Neuron (in vitro differentiated cells): ENCODE results near the gene ADAMTS5.

Experiments used
- H2AFZ ChIP-seq: one replicate; pipeline ENCODE4 v1.6.1; 2013; ENCODE audit warnings: low read depth, mild to moderate bottlenecking, inconsistent platforms, low read length, moderate library complexity
- H3K27me3 ChIP-seq: one replicate; pipeline ENCODE4 v1.6.1; 2013; ENCODE audit warnings: low read length; ENCODE audit not compliant: insufficient read depth
- H3K36me3 ChIP-seq: one replicate; pipeline ENCODE4 v1.6.1; 2013; ENCODE audit warnings: low read length; ENCODE audit not compliant: insufficient read depth
- H3K4me1 ChIP-seq: one replicate; pipeline ENCODE4 v1.6.1; 2013; ENCODE audit warnings: low read length; ENCODE audit not compliant: insufficient read depth
- H3K4me3 ChIP-seq: 2 replicates; pipeline ENCODE4 v1.5.1; 2013; ENCODE audit warnings: mild to moderate bottlenecking, low read length, moderate library complexity
- H3K9me3 ChIP-seq: one replicate; pipeline ENCODE4 v1.6.1; 2013; ENCODE audit warnings: low read length

ADAMTS5 gene

DNA sequence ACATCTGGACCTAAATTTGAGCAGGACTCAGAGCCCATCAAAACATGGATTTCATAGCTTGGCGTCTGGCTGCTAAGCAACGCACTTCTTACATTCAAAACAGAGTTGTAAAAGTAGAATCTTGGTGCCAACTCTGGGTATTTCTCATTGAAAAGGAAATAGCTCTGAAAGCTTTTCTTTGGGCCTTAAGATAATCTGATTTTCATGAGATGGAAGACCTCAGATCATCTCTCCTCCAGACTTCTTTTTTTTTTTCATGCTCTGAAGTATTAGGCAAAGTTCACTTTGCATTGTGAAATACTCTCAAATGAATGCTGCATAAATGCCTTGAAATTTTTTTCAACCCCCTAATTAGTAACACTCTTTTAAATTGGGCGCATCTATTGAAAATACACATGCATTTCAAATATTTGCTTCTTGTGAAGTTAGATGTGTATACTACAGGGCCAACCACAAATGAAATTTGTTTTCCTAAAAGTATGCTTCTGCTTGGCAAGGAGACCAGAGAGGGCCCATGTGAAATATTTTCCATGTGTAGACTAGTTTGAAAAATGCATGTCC is 4.2 kb downstream of the ADAMTS5 start:
- Histone ChIP-seq H3K4me1 (peaks cover 8% of the 10 kb centered on the region), H3K9me3 (no peaks in the 10 kb centered on the region), H3K36me3 (no peaks in the 10 kb centered on the region), H3K4me3 (no peak overlapping the region), H3K27me3 (peaks cover 56% of the 10 kb centered on the region), H2AFZ (no peak overlapping the region)

DNA sequence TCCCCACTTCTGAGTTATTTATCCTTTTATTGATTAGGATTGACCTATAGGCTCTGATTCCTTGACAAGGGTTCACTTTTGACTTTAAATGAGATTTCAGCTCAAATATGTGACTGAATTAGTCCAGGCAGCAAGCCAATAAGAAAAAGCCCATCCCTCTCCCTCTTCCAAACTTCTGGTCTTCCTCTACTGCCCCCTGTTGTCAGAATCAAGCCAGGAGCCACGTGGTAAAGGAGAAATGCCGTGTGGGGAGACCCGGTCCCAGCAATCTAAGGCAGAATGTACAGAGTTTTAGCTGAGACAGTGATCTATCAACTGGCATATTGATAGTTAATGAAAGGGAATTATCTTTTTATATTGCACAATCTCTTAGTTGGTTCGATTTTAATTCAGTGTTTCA is 5.2 kb downstream of the ADAMTS5 start:
- no peak overlapping the region for H2AFZ ChIP-seq
- H3K36me3 ChIP-seq, result no peaks in the 10 kb centered on the region
- H3K4me1 ChIP-seq, result peaks cover 7% of the 10 kb centered on the region
- H3K9me3 ChIP-seq, result no peaks in the 10 kb centered on the region
- H3K27me3 ChIP-seq, result peaks cover 46% of the 10 kb centered on the region
- no peak overlapping the region for H3K4me3 ChIP-seq

- no peaks in the 10 kb centered on the region for H3K4me1 ChIP-seq
- H2AFZ ChIP-seq, result no peak overlapping the region
- H3K36me3 ChIP-seq, result no peaks in the 10 kb centered on the region
- H3K27me3 ChIP-seq, result peaks cover 20% of the 10 kb centered on the region
- H3K9me3 ChIP-seq, result no peaks in the 10 kb centered on the region
- H3K4me3 ChIP-seq, result no peak overlapping the region
These were observed 8.1 kb downstream of the ADAMTS5 start for GRCh38 chr21:26958788-26959187.

DNA sequence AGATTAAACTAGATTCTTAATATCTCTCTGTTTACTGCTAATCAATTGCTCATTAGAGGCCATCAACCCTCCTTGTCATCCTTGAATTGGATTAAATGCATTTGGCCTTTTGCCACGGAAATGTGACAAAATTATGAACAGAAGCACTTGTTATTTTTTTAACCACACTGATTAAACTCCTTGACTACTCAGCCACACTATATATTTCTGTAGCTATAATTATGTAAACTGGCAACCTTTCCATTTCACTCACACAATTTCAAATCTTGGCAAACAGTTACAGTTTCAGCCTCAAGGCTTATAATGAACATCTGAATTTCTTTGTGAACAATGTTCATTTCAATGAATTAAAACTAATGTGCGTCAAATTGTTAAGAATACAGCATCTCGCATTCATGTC is 10.1 kb downstream of the ADAMTS5 start:
- no peak overlapping the region for H2AFZ ChIP-seq
- no peaks in the 10 kb centered on the region for H3K4me1 ChIP-seq
- peaks cover 11% of the 10 kb centered on the region for H3K27me3 ChIP-seq
- no peaks in the 10 kb centered on the region for H3K9me3 ChIP-seq
- no peak overlapping the region for H3K4me3 ChIP-seq
- H3K36me3 ChIP-seq, result no peaks in the 10 kb centered on the region

GRCh38 chr21:26956216-26956615 is 10.7 kb downstream of the ADAMTS5 start:
- H3K9me3 ChIP-seq, result no peaks in the 10 kb centered on the region
- H3K36me3 ChIP-seq, result no peaks in the 10 kb centered on the region
- no peak overlapping the region for H2AFZ ChIP-seq
- no peaks in the 10 kb centered on the region for H3K4me1 ChIP-seq
- H3K27me3 ChIP-seq, result peaks cover 9% of the 10 kb centered on the region
- H3K4me3 ChIP-seq, result no peak overlapping the region

DNA sequence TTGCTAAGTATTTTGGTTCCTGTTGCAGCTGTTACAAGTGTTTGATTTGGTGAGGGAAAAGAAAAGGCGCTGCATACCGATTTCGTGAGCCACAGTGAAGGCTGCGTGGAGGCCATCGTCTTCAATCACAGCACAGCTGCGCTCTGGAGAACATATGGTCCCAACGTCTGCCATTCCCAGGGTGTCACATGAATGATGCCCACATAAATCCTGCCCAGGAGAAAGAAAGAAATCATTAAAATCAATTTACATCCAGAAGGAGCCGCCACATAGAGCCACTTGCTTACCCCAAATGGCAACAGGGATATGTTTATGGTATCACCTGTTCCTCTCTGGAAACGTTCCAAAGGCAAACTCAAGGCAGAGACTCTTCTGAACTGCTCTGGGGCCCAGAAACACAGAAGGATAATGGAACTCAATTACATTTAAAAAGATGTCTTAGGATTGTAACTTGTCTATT is 12.2 kb downstream of the ADAMTS5 start:
- Histone ChIP-seq H2AFZ (no peak overlapping the region), H3K27me3 (peaks cover 4% of the 10 kb centered on the region), H3K4me3 (no peak overlapping the region), H3K36me3 (no peaks in the 10 kb centered on the region), H3K9me3 (no peaks in the 10 kb centered on the region), H3K4me1 (no peaks in the 10 kb centered on the region)

DNA sequence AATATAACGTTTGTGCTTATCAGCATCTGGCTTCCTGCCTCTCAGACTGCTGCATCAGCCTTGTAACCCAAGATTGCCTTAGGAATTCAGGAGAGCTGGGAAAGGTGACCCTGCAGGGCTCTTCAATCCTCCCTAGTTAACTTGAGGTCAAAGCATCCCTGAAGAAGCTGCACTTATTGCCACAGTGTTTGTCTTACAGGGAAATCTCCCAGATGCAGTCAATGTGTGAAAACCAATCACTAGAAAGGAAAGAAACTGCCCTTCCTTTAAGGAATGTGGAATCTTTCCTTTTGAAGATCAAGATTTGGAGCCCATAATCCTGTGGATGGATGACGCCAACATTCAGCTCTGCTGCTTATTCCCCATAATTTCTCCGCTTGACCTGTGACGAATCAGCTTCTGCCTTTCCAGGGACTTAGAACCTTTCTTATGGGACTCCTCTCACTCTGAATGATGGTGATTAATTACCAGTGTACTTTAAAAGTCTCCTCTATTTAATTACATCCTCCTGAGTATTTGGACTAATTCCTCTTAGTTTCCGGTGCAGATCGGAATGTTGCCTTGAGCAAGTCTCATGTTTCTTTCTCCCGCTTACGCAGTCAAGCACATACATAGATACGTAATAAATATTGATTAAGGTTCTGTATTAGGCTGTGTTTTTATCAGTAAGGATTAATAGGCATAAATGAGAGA is 14.4 kb downstream of the ADAMTS5 start:
- Histone ChIP-seq H3K4me1 (no peaks in the 10 kb centered on the region), H2AFZ (no peak overlapping the region), H3K9me3 (no peaks in the 10 kb centered on the region), H3K27me3 (no peaks in the 10 kb centered on the region), H3K4me3 (no peak overlapping the region), H3K36me3 (no peaks in the 10 kb centered on the region)

GRCh38 chr21:26949830-26950229 is 17.1 kb downstream of the ADAMTS5 start:
- Histone ChIP-seq H2AFZ (no peak overlapping the region), H3K4me1 (peaks cover 18% of the 10 kb centered on the region), H3K9me3 (no peaks in the 10 kb centered on the region), H3K36me3 (no peaks in the 10 kb centered on the region), H3K27me3 (no peaks in the 10 kb centered on the region), H3K4me3 (no peak overlapping the region)

GRCh38 chr21:26948194-26948593 is 18.7 kb downstream of the ADAMTS5 start:
- H2AFZ ChIP-seq, result no peak overlapping the region
- no peaks in the 10 kb centered on the region for H3K27me3 ChIP-seq
- H3K4me1 ChIP-seq, result peaks cover 18% of the 10 kb centered on the region
- no peaks in the 10 kb centered on the region for H3K9me3 ChIP-seq
- no peaks in the 10 kb centered on the region for H3K36me3 ChIP-seq
- no peak overlapping the region for H3K4me3 ChIP-seq

DNA sequence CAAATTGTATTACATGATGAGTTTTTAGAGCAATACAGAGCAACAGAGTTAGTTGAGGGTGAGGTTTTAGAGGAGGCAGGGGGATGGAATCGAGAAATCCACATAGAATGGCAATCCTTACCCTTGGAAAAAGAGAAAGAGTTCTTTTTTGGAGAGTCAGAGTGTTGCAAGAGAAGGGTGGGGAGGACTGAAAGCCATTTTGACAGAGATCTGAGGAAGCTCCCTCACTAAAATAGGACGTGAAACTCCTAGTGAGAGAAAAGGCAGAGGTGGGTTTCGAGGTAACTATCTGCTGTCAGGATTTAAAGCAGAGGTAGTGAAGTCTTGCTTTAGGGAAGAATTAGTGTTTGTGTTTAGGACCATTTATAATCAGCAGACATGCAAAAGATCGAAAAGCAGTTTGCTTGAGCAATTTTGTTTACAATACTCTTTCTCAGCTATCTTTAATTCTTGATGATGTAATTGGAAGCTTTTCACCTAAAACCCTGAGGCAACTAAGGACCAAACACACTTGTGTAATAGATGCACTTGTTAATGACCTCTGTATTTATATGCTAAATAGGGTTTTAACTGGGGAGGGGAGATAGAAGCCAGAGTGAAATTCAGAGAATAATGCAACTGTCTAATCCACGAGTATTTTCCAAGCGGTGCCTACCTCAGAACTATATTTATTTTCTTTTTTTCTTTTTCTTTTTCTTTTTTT is 20.0 kb downstream of the ADAMTS5 start:
- peaks cover 18% of the 10 kb centered on the region for H3K4me1 ChIP-seq
- H2AFZ ChIP-seq, result peak overlapping the region; percentile 58
- H3K27me3 ChIP-seq, result no peaks in the 10 kb centered on the region
- no peaks in the 10 kb centered on the region for H3K36me3 ChIP-seq
- no peaks in the 10 kb centered on the region for H3K9me3 ChIP-seq
- no peak overlapping the region for H3K4me3 ChIP-seq

DNA sequence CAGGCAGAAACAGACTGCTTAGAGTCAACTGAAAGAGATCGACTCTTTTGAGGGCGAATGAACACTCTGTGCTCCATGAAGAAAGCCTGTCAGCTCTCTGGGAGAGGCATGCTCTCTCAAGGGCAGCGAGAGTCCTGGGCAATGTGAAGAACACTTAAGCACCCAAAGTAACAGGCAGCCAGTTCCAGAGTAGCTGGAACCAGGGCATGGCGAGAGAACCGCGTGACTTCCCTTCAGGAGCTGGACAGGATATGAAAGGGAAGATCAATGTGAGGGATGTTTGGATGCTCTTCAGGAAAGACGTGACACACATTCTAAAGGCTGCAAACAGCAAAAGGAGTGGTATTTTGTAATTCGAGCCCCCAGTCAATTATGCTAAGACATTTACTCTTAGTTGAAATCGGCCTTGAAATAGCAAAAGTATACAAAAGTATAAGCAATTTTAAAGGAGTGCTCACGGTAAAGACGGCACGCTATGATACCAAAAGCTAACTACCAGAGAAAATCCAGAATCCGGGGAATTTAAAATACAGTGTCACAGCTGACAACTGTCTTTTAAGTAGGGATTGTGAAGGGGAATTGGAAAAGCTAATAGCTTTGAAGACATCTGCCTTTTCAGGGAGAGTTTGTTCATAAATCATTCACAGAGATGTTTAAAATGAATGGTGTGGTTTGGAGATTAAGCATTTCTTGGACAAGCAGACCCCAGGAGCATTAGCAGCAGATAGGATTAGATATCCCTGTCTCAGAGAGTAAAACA is 20.8 kb downstream of the ADAMTS5 start:
- H2AFZ ChIP-seq, result peak overlapping the region; percentile 58
- H3K4me3 ChIP-seq, result no peak overlapping the region
- no peaks in the 10 kb centered on the region for H3K9me3 ChIP-seq
- no peaks in the 10 kb centered on the region for H3K27me3 ChIP-seq
- peaks cover 18% of the 10 kb centered on the region for H3K4me1 ChIP-seq
- H3K36me3 ChIP-seq, result no peaks in the 10 kb centered on the region

DNA sequence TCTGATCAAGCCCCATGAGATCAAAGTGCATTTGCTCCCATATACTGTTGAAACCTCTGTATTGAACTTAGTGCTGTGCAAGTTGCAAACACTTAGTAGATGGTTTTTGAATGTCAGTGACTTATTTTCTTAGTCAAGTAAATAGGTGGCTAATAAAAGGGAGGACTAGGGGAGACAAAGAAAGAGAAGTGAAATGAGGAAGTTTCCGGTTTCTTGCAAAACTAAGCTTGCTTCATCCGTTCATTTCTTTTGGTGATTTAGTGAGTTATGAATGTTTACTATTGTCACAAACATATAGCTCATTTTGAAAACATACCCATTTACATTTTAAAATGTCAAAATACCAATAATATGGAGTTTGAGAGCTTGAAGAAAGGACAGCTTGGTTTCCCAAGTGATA is 23.0 kb downstream of the ADAMTS5 start:
- no peaks in the 10 kb centered on the region for H3K9me3 ChIP-seq
- H3K4me3 ChIP-seq, result no peak overlapping the region
- no peaks in the 10 kb centered on the region for H3K36me3 ChIP-seq
- no peaks in the 10 kb centered on the region for H3K27me3 ChIP-seq
- H2AFZ ChIP-seq, result no peak overlapping the region
- H3K4me1 ChIP-seq, result peaks cover 18% of the 10 kb centered on the region

DNA sequence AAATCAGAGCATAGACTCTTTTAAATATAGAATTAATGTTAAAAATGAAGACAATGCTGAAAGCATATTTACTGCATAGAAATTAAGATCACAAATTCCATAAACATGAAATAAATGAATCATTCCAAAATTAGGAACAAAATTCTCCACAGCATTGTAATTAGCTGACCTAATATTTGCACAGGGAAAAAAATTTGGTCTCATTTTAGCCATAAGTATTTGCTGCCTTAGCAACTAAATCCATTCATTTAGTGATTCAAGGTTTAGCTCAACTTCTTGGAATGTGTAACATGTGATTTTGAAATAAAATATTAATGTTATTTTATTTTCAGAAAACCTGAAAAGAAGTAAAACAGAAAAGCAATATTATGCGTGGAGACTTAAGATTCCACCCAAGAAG is 25.5 kb downstream of the ADAMTS5 start:
- no peak overlapping the region for H3K4me3 ChIP-seq
- H3K36me3 ChIP-seq, result no peaks in the 10 kb centered on the region
- no peak overlapping the region for H2AFZ ChIP-seq
- H3K27me3 ChIP-seq, result no peaks in the 10 kb centered on the region
- no peaks in the 10 kb centered on the region for H3K9me3 ChIP-seq
- H3K4me1 ChIP-seq, result peaks cover 8% of the 10 kb centered on the region
